Right lobe of liver (tissue), 4 donors: ENCODE measurements around the gene DDC.

ENCODE experiments used
- CTCF ChIP-seq, 4 donors: fragments of 200-600 bp in 3 of 4; fragments of 450-650 bp in 1 of 4; IDR thresholded peaks; one replicate each; pipeline versions ENCODE4 v1.5.1 to v1.8.0; 2016 to 2022; ENCODE audit warnings: antibody characterized with exemption in 4 of 4, mild to moderate bottlenecking in 2 of 4
- POLR2A ChIP-seq: fragments of 450-650 bp; IDR thresholded peaks from one replicate; pipeline ENCODE4 v1.6.1; 2017; ENCODE audit warnings: antibody characterized with exemption, mild to moderate bottlenecking
- donor health status: DM: no; HTN: no; CAD: no.
- donor health status: DM: no; HTN: no; CAD: no.
- donor health status: DM: no; HTN: yes; CAD: no.

- TF ChIP-seq CTCF (IDR thresholded peaks at IDR 0.05) (no peak), POLR2A (no peak)
Observed at GRCh38 chr7:50450590-50451032, 114.6 kb downstream of the DDC start.
